ENCODE results near the gene TMCC3. TPM values are rescaled to one million over a fixed set of nuclear protein-coding genes. Genes with fewer than 3 reads are reported as not detected.

The TMCC3 gene
- total and polyA plus RNA-seq, 2 experiments from 2014 or later, result 1.4 to 3.6 TPM

DNA sequence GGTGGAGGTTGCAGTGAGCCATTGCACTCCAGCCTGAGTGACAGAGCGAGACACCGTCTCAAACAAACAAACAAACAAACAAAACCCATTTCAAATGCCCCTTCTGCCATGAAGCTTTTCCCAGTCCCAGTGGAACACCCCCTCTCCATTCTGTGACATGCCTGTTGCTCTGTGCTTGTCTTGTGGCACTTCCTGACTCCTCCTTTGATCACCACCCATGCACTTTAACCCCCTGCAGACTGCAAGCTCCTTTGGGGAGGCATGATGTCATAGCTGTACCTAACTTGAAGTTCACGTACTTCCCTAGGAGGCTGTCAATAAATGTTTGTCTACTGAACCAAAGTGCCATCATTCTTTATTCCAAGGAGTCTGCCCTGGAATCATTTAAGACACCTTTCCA is 64.7 kb downstream of the TMCC3 start:
- Histone ChIP-seq H3K4me3 (no peak overlapping the region), H4K20me1 (replicated peaks; ENCODE audit: insufficient read depth) (no peaks in the 10 kb centered on the region), H3K4me2 (no peak overlapping the region), H3K79me2 (replicated peaks; ENCODE audit: insufficient read depth) (no peaks in the 10 kb centered on the region), H3K27ac (ENCODE audit: low read depth) (no peak overlapping the region), H2AFZ (no peak overlapping the region), H3K4me1 (ENCODE audit: insufficient read depth) (no peaks in the 10 kb centered on the region), H3K9me2 (ENCODE audit: insufficient read depth) (no peaks in the 10 kb centered on the region), H3K27me3 (ENCODE audit: insufficient read depth) (no peaks in the 10 kb centered on the region), H3K36me3 (ENCODE audit: insufficient read depth) (no peaks in the 10 kb centered on the region), H3F3A (replicated peaks; ENCODE audit: low read depth) (no peaks in the 10 kb centered on the region)
- H3K27me3 Mint-ChIP-seq (ENCODE audit: insufficient read depth, low read depth, poor library complexity), result peaks cover 3% of the 10 kb centered on the region
- no peak overlapping the region for H3K27ac Mint-ChIP-seq
- TF ChIP-seq ETS1 (IDR thresholded peaks at IDR 0.05) (no peak), EZH2phosphoT487 (IDR thresholded peaks at IDR 0.05; ENCODE audit: unreplicated experiment) (no peak), POLR2AphosphoS5 (IDR thresholded peaks at IDR 0.05; ENCODE audit: low read depth) (no peak), CTCF (conservative IDR thresholded peaks at IDR 0.05; ENCODE audit: low read depth in 2 of 2) (no peak), JUNB (IDR thresholded peaks at IDR 0.05; ENCODE audit: unreplicated experiment) (no peak), STAT1 (IDR thresholded peaks at IDR 0.05; ENCODE audit: unreplicated experiment) (no peak), ZNF331 (CRISPR knock-in tag; IDR thresholded peaks at IDR 0.05; ENCODE audit: low read depth) (no peak), CREB1 (CRISPR knock-in tag; IDR thresholded peaks at IDR 0.05; ENCODE audit: low read depth) (no peak), ZNF114 (CRISPR knock-in tag; IDR thresholded peaks at IDR 0.05) (no peak), EZH2 (IDR thresholded peaks at IDR 0.05; ENCODE audit: low read depth, unreplicated experiment) (no peak), NANOG (IDR thresholded peaks at IDR 0.05; ENCODE audit: borderline replicate concordance) (no peak)
- TF ChIP-seq, protein P1, sequence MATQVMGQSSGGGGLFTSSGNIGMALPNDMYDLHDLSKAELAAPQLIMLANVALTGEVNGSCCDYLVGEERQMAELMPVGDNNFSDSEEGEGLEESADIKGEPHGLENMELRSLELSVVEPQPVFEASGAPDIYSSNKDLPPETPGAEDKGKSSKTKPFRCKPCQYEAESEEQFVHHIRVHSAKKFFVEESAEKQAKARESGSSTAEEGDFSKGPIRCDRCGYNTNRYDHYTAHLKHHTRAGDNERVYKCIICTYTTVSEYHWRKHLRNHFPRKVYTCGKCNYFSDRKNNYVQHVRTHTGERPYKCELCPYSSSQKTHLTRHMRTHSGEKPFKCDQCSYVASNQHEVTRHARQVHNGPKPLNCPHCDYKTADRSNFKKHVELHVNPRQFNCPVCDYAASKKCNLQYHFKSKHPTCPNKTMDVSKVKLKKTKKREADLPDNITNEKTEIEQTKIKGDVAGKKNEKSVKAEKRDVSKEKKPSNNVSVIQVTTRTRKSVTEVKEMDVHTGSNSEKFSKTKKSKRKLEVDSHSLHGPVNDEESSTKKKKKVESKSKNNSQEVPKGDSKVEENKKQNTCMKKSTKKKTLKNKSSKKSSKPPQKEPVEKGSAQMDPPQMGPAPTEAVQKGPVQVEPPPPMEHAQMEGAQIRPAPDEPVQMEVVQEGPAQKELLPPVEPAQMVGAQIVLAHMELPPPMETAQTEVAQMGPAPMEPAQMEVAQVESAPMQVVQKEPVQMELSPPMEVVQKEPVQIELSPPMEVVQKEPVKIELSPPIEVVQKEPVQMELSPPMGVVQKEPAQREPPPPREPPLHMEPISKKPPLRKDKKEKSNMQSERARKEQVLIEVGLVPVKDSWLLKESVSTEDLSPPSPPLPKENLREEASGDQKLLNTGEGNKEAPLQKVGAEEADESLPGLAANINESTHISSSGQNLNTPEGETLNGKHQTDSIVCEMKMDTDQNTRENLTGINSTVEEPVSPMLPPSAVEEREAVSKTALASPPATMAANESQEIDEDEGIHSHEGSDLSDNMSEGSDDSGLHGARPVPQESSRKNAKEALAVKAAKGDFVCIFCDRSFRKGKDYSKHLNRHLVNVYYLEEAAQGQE (IDR thresholded peaks at IDR 0.05; ENCODE audit: unreplicated experiment), result no peak
- TF ChIP-seq, protein P2, sequence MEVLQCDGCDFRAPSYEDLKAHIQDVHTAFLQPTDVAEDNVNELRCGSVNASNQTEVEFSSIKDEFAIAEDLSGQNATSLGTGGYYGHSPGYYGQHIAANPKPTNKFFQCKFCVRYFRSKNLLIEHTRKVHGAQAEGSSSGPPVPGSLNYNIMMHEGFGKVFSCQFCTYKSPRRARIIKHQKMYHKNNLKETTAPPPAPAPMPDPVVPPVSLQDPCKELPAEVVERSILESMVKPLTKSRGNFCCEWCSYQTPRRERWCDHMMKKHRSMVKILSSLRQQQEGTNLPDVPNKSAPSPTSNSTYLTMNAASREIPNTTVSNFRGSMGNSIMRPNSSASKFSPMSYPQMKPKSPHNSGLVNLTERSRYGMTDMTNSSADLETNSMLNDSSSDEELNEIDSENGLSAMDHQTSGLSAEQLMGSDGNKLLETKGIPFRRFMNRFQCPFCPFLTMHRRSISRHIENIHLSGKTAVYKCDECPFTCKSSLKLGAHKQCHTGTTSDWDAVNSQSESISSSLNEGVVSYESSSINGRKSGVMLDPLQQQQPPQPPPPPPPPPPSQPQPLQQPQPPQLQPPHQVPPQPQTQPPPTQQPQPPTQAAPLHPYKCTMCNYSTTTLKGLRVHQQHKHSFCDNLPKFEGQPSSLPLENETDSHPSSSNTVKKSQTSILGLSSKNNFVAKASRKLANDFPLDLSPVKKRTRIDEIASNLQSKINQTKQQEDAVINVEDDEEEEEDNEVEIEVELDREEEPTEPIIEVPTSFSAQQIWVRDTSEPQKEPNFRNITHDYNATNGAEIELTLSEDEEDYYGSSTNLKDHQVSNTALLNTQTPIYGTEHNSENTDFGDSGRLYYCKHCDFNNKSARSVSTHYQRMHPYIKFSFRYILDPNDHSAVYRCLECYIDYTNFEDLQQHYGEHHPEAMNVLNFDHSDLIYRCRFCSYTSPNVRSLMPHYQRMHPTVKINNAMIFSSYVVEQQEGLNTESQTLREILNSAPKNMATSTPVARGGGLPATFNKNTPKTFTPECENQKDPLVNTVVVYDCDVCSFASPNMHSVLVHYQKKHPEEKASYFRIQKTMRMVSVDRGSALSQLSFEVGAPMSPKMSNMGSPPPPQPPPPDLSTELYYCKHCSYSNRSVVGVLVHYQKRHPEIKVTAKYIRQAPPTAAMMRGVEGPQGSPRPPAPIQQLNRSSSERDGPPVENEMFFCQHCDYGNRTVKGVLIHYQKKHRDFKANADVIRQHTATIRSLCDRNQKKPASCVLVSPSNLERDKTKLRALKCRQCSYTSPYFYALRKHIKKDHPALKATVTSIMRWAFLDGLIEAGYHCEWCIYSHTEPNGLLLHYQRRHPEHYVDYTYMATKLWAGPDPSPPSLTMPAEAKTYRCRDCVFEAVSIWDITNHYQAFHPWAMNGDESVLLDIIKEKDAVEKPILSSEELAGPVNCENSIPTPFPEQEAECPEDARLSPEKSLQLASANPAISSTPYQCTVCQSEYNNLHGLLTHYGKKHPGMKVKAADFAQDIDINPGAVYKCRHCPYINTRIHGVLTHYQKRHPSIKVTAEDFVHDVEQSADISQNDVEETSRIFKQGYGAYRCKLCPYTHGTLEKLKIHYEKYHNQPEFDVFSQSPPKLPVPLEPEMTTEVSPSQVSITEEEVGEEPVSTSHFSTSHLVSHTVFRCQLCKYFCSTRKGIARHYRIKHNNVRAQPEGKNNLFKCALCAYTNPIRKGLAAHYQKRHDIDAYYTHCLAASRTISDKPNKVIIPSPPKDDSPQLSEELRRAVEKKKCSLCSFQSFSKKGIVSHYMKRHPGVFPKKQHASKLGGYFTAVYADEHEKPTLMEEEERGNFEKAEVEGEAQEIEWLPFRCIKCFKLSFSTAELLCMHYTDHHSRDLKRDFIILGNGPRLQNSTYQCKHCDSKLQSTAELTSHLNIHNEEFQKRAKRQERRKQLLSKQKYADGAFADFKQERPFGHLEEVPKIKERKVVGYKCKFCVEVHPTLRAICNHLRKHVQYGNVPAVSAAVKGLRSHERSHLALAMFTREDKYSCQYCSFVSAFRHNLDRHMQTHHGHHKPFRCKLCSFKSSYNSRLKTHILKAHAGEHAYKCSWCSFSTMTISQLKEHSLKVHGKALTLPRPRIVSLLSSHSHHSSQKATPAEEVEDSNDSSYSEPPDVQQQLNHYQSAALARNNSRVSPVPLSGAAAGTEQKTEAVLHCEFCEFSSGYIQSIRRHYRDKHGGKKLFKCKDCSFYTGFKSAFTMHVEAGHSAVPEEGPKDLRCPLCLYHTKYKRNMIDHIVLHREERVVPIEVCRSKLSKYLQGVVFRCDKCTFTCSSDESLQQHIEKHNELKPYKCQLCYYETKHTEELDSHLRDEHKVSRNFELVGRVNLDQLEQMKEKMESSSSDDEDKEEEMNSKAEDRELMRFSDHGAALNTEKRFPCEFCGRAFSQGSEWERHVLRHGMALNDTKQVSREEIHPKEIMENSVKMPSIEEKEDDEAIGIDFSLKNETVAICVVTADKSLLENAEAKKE (CRISPR knock-in tag; IDR thresholded peaks at IDR 0.05), result no peak
- H3K4me1 Mint-ChIP-seq, result peaks cover 9% of the 10 kb centered on the region
- DNase-seq (ENCODE audit: low spot score) (no peak), ATAC-seq (no peak)
- no peak overlapping the region for H3K4me3 Mint-ChIP-seq
- H3K9me3 Mint-ChIP-seq, result no peaks in the 10 kb centered on the region
- no peaks in the 10 kb centered on the region for H3K36me3 Mint-ChIP-seq (ENCODE audit: low read depth)

Measured in GM23338 (cell line).